Endothelial cell of umbilical vein (primary cell): ENCODE data around the gene HSD17B2.

Source experiments
- EZH2 ChIP-seq: IDR thresholded peaks from 2 replicates; pipeline ENCODE4 v1.6.1; 2012; ENCODE audit warnings: borderline replicate concordance, low read depth, mild to moderate bottlenecking, moderate library complexity, low read length, inconsistent platforms; ENCODE audit not compliant: severe bottlenecking
- GATA2 ChIP-seq: IDR thresholded peaks from 2 replicates; pipeline ENCODE4 v1.7.0; 2011; ENCODE audit warnings: low read depth, mild to moderate bottlenecking, moderate library complexity, mixed read lengths, low read length; ENCODE audit not compliant: insufficient read length, insufficient read depth
- JUN ChIP-seq: IDR thresholded peaks from 2 replicates; pipeline ENCODE4 v1.6.1; 2011; ENCODE audit warnings: borderline replicate concordance, low read depth; ENCODE audit not compliant: insufficient read length, insufficient read depth
- MYC ChIP-seq: IDR thresholded peaks from one replicate; pipeline ENCODE4 v1.6.1; 2011; ENCODE audit warnings: mild to moderate bottlenecking, low read depth, low read length
- POLR2A ChIP-seq: IDR thresholded peaks from 2 replicates; pipeline ENCODE4 v1.6.1; 2012; ENCODE audit warnings: low read depth, mild to moderate bottlenecking, control low read depth, low read length
- POLR2AphosphoS5 ChIP-seq: IDR thresholded peaks from 2 replicates; pipeline ENCODE4 v1.6.1; 2012; ENCODE audit warnings: low read depth, mild to moderate bottlenecking, control low read depth, low read length, moderate library complexity; ENCODE audit not compliant: insufficient read depth
- TF ChIP-seq, protein P1 (sequence below), 2 donors: IDR thresholded peaks; 1 replicate in 1 of 2; 2 replicates in 1 of 2; pipeline ENCODE4 v1.5.1; 2011; ENCODE audit warnings: low read length in 2 of 2, mild to moderate bottlenecking in 2 of 2, moderate library complexity in 2 of 2, control low read depth in 1 of 2, inconsistent platforms in 1 of 2, low read depth in 1 of 2; ENCODE audit not compliant: insufficient read depth in 1 of 2; ENCODE audit errors: extremely low read depth in 1 of 2
- TF ChIP-seq, protein P2 (sequence below): IDR thresholded peaks from 2 replicates; pipeline ENCODE4 v1.6.1; 2011; ENCODE audit not compliant: insufficient read depth, insufficient read length

DNA sequence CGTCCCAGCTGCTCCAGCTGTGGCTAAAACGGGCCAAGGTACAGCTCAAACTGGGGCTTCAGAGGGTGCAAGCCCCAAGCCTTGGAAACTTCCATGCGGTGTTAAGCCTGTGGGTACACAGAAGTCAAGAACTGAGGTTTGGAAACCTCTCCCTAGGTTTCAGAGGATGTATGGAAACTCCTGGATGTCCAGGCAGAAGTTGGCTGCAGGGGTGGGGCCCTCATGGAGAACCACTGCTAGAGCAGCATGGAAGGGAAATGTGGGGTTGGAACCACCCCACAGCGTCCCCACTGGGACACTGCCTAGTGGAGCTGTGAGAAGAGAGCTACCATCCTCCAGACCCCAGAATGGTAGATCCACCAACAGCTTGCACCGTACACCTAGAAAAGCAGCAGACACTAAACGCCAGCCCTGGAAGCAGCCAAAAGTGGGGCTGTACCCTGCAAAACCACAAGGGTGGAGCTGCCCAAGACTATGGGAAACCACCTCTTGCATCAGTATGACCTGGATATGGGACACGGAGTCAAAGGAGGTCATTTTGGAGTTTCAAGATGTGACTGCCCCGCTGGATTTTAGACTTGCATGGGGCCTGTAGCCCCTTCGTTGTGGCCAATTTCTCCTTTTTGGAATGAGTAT lies 26.0 kb upstream of the HSD17B2 start:
- TF ChIP-seq POLR2A: no peak
- TF ChIP-seq, protein P1, sequence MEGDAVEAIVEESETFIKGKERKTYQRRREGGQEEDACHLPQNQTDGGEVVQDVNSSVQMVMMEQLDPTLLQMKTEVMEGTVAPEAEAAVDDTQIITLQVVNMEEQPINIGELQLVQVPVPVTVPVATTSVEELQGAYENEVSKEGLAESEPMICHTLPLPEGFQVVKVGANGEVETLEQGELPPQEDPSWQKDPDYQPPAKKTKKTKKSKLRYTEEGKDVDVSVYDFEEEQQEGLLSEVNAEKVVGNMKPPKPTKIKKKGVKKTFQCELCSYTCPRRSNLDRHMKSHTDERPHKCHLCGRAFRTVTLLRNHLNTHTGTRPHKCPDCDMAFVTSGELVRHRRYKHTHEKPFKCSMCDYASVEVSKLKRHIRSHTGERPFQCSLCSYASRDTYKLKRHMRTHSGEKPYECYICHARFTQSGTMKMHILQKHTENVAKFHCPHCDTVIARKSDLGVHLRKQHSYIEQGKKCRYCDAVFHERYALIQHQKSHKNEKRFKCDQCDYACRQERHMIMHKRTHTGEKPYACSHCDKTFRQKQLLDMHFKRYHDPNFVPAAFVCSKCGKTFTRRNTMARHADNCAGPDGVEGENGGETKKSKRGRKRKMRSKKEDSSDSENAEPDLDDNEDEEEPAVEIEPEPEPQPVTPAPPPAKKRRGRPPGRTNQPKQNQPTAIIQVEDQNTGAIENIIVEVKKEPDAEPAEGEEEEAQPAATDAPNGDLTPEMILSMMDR (IDR thresholded peaks at IDR 0.05; ENCODE audit: extremely low read depth in 1 of 2, insufficient read depth in 1 of 2, low read depth in 1 of 2, low read length in 2 of 2): no peak
- no peak for TF ChIP-seq EZH2
- no peak for TF ChIP-seq JUN
- TF ChIP-seq, protein P2, sequence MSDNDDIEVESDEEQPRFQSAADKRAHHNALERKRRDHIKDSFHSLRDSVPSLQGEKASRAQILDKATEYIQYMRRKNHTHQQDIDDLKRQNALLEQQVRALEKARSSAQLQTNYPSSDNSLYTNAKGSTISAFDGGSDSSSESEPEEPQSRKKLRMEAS: no peak
- TF ChIP-seq POLR2AphosphoS5: no peak
- no peak for TF ChIP-seq GATA2
- no peak for TF ChIP-seq MYC
